PC-9 (cell line): ENCODE results near the gene ATP13A2.

Experiments used
- CTCF ChIP-seq: fragments of 200-600 bp; sonication (generic); conservative IDR thresholded peaks from 2 replicates; pipeline ENCODE4 v1.6.1; 2017; ENCODE audit warnings: mixed run types, antibody characterized with exemption, mild to moderate bottlenecking, moderate library complexity
- EZH2 ChIP-seq: fragments of 200-600 bp; sonication (generic); IDR thresholded peaks from 2 replicates; pipeline ENCODE4 v1.8.0; 2017; ENCODE audit warnings: antibody characterized with exemption, low read depth

GRCh38 chr1:16976966-16977365 lies 34.8 kb downstream of the ATP13A2 start:
- TF ChIP-seq CTCF (no peak), EZH2 (no peak)
